ENCODE results near the gene ADCY1.
"Not testable (repeated sequence)": the region's sequence is repeated elsewhere in the genome, so short reads cannot be mapped to it uniquely, and the experiment has no call there.

ADCY1 gene

GRCh38 chr7:45573661-45574415, at the start of gene ADCY1:
Gene ADCY1 (plus strand): TSS chr7:45574368. CDS start chr7:45574544, 176 bp downstream.
- DNase-seq (ENCODE audit: low read depth), result no peak

DNA sequence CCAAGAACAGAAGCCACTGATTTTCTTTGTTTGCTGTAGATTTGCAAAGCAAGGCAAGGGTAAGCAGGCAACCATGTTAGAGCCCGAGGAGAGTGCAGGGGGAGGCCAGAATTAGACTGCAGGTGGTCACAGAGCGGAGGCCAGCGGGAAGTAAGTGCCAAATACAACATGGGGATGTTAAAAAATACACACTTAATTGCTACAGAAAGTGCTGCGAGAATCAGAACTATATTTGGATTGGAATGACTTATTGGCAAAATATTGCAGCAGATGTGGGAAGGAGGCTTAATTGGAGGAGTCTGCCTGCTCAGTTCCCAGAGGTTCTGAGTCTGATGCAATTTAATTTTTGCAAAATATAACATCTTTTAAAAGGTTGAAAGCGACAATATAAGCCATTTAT, 49.7 kb upstream of the ADCY1 start:
- no peak for DNase-seq (ENCODE audit: low read depth)

DNA sequence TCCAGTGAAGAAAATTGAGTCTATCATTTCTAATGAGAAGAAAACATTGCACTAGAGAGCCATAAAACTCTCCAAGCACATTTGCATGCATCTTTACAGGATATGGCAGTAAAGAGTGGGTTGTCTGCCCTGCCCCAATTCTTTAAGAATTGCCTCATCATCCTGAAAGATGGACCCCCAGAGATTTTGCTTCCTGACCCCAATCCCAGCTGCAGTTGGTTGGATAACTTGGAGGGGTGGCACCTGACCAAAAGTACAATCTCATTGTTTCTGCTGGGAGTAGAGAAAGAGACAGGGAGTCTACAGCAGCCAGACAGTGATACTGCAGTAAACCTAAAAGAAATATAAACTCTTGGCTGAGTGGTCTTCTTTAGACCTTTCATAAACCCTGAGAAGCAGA, 49.1 kb upstream of the ADCY1 start:
- DNase-seq (ENCODE audit: low read depth), result no peak

- DNase-seq (ENCODE audit: low read depth), result no peak
Measured at GRCh38 chr7:45543473-45543872, 30.7 kb upstream of the ADCY1 start.

DNA sequence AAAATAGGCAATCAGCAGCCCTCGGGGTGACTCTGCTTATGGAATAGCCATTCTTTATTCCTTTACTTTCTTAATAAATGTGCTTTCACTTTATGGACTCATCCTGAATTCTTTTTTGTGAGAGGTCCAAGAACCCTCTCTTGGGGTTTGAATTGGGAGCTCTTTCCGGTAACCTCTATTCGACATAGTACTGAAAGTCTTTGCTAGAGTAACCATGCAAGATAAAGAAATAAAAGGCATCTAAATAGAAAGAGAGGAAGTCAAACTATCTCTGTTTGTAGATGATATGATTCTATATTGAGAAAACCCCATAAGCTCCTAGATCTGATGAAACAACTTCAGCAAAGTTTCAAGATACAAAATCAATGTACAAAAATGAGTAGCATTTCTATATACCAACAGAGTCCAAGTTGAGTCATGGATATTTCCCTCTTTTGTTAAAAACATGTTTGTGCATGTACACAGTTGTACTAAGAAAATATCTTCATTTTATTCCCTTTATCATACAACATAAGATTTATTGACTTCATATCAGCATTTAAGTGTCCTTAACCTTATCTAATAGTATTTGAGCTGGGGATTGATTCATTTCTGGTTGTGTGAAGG, 29.0 kb upstream of the ADCY1 start:
- DNase-seq (ENCODE audit: low read depth), result not testable (repeated sequence)

- DNase-seq (ENCODE audit: low read depth), result not testable (repeated sequence)
Measured at GRCh38 chr7:45548917-45549316, 25.3 kb upstream of the ADCY1 start.

- DNase-seq (ENCODE audit: low read depth), result no peak
Measured at GRCh38 chr7:45563401-45563800, 10.8 kb upstream of the ADCY1 start.

- no peak for DNase-seq (ENCODE audit: low read depth)
Measured at GRCh38 chr7:45563941-45564461, 10.2 kb upstream of the ADCY1 start.

DNA sequence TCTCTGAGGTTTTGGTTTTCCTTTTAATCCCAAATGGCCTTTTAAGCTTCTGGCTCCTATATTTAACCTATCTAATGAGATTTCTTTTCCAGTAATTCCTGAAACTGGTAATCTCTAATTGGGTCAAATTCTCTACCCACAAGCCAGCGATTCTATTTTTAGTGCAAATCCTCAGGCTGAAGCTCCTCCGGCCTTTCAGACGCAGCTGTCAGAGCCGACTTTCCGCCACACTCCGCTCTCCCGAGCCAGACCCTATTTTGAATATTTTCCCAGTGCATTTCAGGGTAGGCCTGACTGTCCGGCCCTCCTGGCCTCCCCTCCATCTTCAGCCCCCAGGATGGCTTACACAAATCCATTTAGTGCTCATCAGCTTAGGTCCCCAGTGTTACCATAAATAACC, 9.7 kb upstream of the ADCY1 start:
- no peak for DNase-seq (ENCODE audit: low read depth)

GRCh38 chr7:45564886-45565455, 9.2 kb upstream of the ADCY1 start:
- no peak for DNase-seq (ENCODE audit: low read depth)

DNA sequence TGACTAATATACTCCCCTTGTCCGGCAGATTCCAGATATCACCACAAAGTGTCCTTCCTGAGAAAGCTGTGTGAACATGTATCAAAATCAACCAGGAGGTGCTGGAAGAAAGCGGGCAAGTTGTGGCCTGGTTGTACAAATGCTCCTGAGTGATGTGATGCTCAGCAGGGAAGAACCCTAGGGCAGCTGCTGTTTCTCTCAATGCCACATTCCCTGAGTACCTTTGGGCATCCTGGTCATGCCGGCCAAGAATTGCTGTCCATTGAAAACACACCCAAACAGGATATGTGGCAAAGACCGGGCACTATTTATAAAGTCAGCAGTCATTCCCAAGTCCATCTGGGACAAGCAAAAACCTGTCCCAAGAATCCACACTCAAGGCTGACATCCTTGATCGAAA, 7.8 kb upstream of the ADCY1 start:
- DNase-seq (ENCODE audit: low read depth), result no peak

DNA sequence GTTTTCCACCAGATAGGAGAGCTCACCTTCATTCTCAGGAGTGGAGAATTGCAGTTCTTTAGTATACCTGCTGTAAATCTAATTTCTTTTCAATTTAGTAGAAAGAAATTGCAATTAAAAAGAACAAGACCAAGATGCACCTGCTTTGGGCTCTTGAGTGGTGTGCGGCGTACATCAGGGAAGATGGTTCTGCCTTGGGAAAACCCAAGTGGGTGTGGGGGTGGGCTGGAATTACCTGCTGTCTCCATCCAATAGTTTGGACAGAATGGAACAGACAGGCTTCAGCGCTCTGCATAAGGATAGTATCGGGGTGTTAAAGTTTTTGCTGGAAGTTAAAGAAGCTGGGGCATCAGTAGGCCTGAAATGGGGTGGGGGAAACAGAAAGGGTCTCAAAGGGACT, 7.2 kb upstream of the ADCY1 start:
- DNase-seq (ENCODE audit: low read depth), result no peak

GRCh38 chr7:45567713-45568112, 6.5 kb upstream of the ADCY1 start:
- no peak for DNase-seq (ENCODE audit: low read depth)

DNA sequence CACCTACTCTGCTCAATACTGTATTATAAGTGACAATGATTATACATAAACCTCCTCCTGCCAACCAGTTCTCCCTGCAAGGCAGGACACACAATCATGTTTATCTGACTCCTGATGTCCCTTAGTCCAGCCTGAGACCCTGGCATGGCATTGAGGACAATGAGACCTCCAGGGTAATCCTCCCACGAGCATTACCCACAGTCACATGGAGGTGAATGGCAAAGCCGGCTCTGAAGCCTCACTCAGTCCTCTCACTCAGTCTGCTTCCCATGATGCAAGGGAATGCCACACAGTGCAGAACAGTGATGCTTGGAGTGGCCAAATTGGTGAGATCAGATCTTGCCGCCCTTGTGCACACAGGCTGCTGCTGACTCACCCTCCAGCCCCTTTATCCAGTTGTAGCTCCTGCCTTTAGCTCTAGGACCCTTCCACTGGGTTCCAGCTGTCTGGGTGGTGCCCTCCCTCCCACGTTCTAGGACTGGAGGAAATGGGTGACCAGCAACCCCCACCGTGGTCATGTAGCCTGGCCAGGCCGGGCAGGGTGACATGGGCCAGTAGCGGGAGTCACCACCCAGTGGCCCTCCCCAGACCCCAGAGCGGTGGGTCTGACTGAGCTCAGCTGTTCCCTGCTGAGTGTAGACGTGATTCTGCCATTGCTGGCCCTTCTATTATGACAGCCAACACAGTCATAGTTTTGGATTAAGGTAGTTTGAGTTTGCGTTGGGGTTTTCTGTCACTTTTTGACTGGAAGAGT, 5.5 kb upstream of the ADCY1 start:
- DNase-seq (ENCODE audit: low read depth), result no peak

- no peak for DNase-seq (ENCODE audit: low read depth)
Measured at GRCh38 chr7:45569290-45569685, 4.9 kb upstream of the ADCY1 start.

DNA sequence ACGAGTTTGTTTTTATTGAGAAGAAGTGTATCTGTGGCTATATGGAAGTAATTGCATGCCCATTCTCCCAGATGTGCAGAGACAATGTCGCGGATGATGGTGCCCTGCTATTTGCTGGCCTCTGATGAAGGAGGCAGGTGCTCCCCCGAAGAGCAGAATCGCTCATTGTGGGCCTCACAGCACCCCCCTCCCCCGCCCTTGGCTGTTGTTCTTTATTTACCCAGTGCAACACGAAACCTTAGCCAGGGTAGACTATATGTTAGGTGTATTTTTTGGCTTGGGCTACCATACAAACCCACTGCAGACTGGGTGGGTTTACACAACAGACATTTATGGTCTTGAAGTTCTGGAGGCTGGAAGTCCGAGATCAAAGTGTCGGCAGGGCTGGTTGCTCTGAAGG, 3.4 kb upstream of the ADCY1 start:
- DNase-seq (ENCODE audit: low read depth), result no peak

DNA sequence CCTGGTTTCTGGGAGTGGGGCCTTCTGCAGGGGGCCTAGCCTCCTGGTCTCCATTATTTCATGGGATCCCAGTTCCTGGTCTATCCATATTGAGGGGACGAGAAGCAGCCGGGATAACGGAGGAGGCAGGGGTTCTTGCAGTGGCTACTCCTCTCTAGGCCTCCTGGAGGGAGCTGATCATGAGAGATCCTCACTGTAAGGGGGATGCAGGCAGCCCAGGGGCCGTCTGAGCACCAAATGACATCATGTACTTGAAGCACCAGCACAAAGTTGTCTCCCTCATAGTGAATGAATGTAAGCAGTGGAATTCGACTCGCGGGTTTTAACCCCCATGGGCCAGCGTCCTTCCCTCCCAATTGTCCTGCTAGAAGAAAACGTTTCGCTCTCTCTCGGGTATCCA, 964 bp upstream of the ADCY1 start:
- DNase-seq (ENCODE audit: low read depth), result no peak

DNA sequence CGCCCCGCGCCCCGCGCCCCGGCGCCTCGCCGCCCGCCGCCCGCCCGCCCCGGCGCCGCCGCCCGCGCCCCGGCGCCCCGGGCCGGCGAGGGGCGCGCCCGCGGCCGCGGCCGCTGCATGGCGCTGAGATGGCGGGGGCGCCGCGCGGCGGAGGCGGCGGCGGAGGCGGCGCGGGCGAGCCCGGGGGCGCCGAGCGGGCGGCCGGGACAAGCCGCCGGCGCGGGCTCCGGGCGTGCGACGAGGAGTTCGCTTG, 174 bp downstream of the ADCY1 start:
- no peak for DNase-seq (ENCODE audit: low read depth)

- DNase-seq (ENCODE audit: low read depth), result no peak
Measured at GRCh38 chr7:45574669-45575500, 717 bp downstream of the ADCY1 start.

GRCh38 chr7:45575501-45576248, 1.5 kb downstream of the ADCY1 start:
- no peak for DNase-seq (ENCODE audit: low read depth)

GRCh38 chr7:45576249-45576929, 2.2 kb downstream of the ADCY1 start:
- no peak for DNase-seq (ENCODE audit: low read depth)
